T-helper 2 cell (primary cell): ENCODE results near the gene SIGLEC6.
A peak's percentile ranks its signal among the peaks of the same experiment; 100 is the strongest.

Experiments
- DNase-seq, 5 experiments: peaks; one replicate each; pipeline versions ENCODE4 v3.0.0 to v3.0.0-alpha.2; 2012 to 2022

The SIGLEC6 gene

GRCh38 chr19:51508059-51508733 lies 23.3 kb downstream of the SIGLEC6 start:
- no peak for DNase-seq

DNA sequence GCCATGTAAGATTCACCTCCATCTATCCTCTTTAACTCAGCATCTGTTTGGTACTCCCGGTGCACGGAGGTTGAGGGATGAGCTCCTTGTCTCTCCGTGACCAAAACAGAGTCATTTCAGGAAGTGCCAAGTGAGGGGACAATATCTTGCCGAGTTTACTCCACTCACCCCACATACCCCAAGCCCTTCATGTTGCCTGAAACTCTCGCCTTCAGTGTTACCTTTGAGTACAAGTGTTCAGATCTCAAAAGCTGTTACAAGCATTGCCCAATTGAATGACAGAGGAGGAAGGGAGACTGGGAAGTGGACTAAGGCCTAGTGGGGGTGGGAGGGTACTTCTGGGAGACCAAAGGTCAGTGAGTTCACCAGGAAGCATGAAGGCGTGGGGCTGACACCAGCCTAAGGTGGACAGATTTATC lies 23.8 kb downstream of the SIGLEC6 start:
- DNase-seq: no peak

DNA sequence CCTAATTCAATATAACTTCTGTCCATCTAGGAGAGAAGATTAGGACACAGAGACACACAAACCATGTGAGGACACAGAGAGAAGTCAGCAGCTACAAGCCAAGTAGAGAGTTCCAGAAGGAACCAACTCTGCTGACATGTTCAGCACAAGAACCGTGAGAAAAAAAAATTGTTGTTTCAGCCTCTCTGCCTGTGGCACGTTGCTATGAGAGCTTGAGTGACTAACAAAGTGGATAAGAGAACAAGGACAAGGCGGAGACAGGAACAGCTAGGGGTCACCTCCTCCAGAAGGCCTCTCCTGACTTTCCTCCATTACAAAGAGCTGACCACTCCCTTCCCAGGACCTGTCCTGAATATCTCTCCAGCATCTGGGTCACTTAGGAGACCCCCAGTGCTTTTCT lies 24.3 kb downstream of the SIGLEC6 start:
- DNase-seq: no peak

- DNase-seq: no peak
These were observed 25.6 kb downstream of the SIGLEC6 start for GRCh38 chr19:51505904-51506303.

DNA sequence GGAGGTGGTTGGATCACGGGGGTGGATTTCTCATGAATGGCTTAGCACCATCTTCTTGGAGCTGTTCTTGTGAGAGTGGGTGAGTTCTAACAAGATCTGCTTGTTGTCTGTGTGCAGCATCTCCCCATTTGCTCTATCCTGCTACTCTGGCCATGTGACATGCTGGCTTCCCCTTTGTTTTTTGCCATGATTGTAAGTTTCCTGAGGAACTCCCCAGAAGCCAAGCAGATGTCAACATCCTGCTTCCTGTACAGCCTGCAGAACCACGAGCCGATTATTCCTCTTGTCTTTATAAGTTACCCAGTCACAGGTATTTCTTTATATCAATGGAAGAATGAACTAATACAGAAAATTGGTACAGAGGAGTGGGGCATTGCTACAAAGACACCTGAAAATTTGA lies 27.6 kb downstream of the SIGLEC6 start:
- no peak for DNase-seq

DNA sequence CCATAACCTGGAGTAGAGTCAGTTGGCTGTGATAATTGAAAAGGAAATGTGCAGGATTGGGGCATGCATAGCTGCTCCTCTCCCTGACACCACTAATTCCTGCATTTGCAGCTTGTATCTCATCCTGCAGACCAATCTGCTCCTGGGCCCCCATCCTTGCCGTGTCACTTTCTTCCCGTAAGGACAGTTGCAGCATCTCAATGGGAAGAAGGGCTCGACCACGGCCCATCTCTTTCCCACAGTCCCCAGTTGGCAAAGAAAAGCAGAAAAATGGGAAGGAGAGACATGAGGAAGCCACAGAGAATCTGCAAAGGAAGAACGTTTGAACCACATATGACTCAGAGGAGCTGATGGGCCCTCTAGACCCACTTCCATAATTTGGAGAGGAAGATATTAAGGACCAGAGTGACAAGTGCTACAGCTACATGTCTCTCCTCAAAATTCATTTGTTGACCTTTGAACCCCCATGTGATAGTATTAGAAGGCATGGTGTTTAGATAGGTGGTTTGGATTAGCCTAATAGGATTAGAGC lies 28.1 kb downstream of the SIGLEC6 start:
- DNase-seq: no peak

DNA sequence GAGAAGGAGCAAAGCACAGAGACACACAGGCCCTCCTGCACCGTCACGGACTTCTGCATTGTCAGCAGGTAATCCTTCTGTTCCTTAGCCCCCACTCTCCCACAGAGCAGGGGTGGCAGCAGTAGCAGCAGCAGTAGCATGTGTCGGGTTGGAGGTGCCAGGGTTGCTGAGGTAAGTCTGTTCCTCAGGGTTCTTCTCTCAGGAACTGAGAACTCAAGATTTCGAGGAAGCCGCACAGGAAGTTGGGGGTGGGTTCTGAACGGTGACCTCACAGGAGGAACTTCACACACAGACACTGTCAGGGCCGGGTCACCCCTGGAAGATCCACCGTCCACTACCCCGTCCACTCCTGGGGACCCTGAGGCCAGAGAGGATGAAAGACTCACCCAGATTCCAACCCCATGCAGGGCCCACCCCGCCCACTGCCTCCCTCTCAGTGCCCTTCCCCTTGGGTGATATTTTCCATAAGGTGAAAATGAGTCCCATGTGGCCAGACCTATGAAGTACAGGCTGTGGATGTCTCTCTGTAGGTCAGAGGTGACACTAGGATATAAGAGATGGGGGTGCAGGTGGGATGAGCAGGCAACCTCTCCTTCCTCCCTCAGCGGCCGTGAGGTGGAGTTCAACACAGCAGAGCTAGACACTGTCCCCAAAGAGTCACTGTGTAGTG lies 29.7 kb downstream of the SIGLEC6 start, which contains the start of gene SIGLEC12:
TSS of gene SIGLEC12 (minus strand) at position 207 of the 670 bp plus-strand sequence. CDS start at position 140, 67 bp downstream.
- DNase-seq: peak in 1 of 5 experiments; percentile 60

GRCh38 chr19:51500931-51501330 lies 30.5 kb downstream of the SIGLEC6 start:
- peak in 1 of 5 experiments; percentile 13 for DNase-seq

- DNase-seq: no peak
These were observed 33.8 kb downstream of the SIGLEC6 start for GRCh38 chr19:51497666-51498065.

DNA sequence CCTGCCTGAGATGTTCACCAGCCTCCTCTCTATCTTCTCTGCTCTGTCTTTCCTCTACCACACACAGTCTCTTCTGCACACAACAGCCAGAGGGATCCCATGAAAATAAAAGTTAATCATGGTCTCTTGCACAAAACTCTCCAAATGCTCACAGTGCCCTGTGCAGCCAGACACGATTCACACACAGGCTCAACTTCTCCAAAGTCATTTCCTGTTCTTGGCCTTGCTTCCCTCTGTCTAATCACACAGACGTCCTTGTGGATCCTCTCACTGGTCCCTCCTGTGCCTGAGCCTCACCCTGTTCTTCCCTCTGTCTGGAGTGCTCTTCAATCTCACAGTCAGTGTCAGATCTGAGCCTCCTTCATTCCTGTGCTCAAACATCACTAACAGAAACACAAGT lies 37.7 kb downstream of the SIGLEC6 start:
- no peak for DNase-seq

DNA sequence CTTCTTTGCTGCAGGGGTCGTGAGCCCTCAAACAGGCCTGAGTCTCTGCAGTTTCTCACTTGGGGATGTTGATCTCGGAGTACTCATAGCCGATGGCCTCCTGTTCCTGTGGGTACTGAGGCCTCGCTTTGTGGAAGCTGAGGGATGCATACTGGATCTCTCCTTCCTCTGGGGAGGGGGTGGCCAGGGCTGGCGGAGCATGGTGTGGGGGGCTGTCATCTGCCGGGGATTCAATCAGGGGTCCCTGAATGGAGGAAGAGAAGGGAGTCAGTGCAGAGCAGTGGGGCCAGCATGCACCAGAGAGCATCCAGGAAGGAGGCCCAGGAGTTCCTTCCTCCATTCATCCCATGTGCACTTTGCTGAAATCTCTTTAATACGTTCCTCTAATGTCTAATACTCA lies 39.9 kb downstream of the SIGLEC6 start:
- no peak for DNase-seq

DNA sequence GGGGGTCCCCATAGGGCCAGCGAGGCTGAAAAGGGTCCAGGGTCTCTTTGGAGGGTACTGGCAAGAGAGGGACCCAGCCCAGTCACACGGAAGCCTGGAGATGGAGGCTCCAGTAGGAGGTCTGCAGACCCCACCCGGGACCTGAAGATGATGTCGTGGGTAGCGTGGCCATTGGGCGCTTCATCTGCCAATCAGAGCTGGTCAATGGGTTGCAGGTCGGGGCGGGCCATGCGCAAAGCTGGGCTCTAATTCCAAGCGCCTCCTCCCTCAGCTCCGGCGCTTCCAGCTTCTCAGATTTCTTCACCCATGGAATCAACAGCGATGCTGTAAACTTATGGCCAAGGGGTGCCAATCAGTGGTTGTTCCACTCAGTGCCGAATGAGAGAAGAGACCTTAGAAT lies 40.8 kb downstream of the SIGLEC6 start:
- DNase-seq: no peak

- DNase-seq: no peak
These were observed 42.4 kb downstream of the SIGLEC6 start for GRCh38 chr19:51489113-51489512.

GRCh38 chr19:51488491-51488890 lies 43.0 kb downstream of the SIGLEC6 start:
- DNase-seq: no peak

- DNase-seq: no peak
These were observed 45.4 kb downstream of the SIGLEC6 start for GRCh38 chr19:51485960-51486660.

DNA sequence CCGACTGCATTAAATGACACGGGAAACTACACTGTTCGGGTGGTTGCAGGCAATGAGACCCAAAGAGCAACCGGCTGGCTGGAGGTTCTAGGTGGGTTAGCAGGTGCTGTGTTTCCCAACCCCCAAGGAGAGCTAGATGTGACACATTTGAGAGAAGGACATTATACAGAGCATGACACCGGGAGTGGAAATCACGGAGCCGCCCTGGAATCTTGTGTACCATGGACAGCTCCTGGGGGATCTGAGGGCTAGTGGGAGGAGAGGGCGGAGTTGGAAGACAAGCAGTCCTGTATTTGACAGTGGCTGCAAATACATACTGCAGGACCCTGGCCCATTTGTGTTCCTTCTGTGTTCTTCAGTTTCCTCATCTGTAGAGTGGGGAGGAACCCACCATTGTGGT lies 50.9 kb downstream of the SIGLEC6 start:
- DNase-seq: no peak

- DNase-seq: peak in 1 of 5 experiments; percentile 16
These were observed 51.7 kb downstream of the SIGLEC6 start for GRCh38 chr19:51479531-51480331.

DNA sequence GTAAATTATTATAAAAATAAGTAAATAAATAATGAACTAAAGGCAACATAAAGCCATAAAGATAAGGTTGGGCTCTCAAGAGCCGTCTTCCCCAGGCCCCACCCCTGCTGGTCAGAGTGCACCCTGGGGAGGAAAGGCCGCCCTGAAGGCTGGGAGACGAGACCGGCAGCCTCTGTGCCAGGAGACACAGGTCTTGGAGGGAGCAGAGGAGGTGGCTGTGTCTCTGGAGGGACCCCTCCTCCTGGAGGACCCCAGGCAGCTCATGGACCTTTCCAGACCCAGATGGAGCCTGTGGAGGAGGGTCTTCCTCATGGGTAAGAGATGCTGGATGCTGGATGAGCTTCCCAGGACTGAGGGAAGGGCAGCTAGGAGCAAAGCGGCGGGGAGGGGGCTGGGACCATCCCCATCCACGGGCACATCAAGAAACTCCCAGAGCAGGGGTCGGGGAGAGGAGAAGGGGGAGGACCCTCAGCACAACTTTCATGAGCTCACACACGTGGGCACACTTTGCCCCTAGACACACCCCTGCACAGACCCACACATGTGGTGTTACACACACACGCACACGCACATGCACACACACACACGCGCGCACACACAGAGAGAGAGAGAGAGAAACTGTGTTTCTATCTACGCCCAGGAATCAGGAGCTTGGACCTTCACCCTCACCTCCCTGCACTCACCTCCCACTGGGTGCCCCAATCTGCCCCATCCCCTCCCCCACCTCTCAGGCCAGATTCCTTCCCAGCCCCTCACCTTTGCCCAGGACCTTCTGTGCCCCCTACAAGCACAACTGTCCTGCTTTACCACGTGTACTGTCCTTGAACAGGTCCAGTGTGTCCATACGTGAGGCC lies 52.9 kb downstream of the SIGLEC6 start, which contains the start of gene CEACAM18:
TSS of gene CEACAM18 (plus strand) at position 159 of the 854 bp plus-strand sequence.
- no peak for DNase-seq

DNA sequence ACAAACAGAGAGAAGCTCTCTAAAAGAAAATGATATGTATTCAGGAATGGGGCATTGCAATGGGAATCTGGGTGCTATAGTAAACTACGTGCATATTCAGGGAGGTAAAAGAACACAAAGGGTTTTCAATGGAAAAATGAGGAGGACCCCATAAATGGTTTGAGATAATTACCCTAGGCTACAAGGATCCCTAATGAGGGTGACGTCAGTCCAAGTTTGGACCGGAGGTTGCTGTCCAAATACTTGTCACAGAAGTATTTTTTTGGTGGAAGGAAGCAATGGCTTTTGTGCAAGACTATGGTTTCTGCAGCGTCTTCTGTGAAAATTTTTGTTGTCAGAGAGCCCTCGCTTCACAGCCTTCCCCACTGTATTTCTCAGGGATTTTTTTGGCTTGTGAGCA lies 54.1 kb downstream of the SIGLEC6 start:
- no peak for DNase-seq

- DNase-seq: no peak
These were observed 55.3 kb downstream of the SIGLEC6 start for GRCh38 chr19:51476164-51476563.

- DNase-seq: peak; percentile 40 to 79 (median 62)
These were observed 58.3 kb downstream of the SIGLEC6 start for GRCh38 chr19:51473009-51473707.
